Measurements from ENCODE around the gene METTL27. TPM values are rescaled to one million over a fixed set of nuclear protein-coding genes. Genes with fewer than 3 reads are reported as not detected.
"Not testable (repeated sequence)": the region's sequence is repeated elsewhere in the genome, so short reads cannot be mapped to it uniquely, and the experiment has no call there.

Gene METTL27
- total RNA-seq, 6 experiments from 2014 or later, result 3.9 to 7.2 (median 6.0) TPM

- DNase-seq, result no peak
- Mint-ChIP-seq H3K27ac (peak overlapping the region; percentile 97), H3K27me3 (ENCODE audit: insufficient read depth) (peaks cover 2% of the 10 kb centered on the region), H3K9me3 (0 out of 2 replicates have a peak, but pooled peaks cover 5% of the 10 kb centered on the region), H3K36me3 (ENCODE audit: low read depth) (0 out of 2 replicates have a peak, but pooled peaks cover 8% of the 10 kb centered on the region), H3K4me3 (no peak overlapping the region; the same call in 1 of the 2 replicates), H3K4me1 (ENCODE audit: low read depth) (peaks cover 62% of the 10 kb centered on the region)
- TF ChIP-seq, protein P1, sequence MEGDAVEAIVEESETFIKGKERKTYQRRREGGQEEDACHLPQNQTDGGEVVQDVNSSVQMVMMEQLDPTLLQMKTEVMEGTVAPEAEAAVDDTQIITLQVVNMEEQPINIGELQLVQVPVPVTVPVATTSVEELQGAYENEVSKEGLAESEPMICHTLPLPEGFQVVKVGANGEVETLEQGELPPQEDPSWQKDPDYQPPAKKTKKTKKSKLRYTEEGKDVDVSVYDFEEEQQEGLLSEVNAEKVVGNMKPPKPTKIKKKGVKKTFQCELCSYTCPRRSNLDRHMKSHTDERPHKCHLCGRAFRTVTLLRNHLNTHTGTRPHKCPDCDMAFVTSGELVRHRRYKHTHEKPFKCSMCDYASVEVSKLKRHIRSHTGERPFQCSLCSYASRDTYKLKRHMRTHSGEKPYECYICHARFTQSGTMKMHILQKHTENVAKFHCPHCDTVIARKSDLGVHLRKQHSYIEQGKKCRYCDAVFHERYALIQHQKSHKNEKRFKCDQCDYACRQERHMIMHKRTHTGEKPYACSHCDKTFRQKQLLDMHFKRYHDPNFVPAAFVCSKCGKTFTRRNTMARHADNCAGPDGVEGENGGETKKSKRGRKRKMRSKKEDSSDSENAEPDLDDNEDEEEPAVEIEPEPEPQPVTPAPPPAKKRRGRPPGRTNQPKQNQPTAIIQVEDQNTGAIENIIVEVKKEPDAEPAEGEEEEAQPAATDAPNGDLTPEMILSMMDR (IDR thresholded peaks at IDR 0.05), result peak; percentile 19; the same call in 1 of the 2 replicates
Measured at GRCh38 chr7:73852500-73852899, 10.2 kb upstream of the METTL27 start.

GRCh38 chr7:73851410-73852338, 9.4 kb upstream of the METTL27 start:
- Mint-ChIP-seq H3K27me3 (ENCODE audit: insufficient read depth) (peaks cover 2% of the 10 kb centered on the region), H3K36me3 (ENCODE audit: low read depth) (0 out of 2 replicates have a peak, but pooled peaks cover 8% of the 10 kb centered on the region), H3K4me1 (ENCODE audit: low read depth) (peaks cover 63% of the 10 kb centered on the region), H3K27ac (peak overlapping the region; percentile 97), H3K4me3 (peak overlapping the region; percentile 71), H3K9me3 (0 out of 2 replicates have a peak, but pooled peaks cover 5% of the 10 kb centered on the region)
- TF ChIP-seq, protein P1 (IDR thresholded peaks at IDR 0.05), result no peak
- DNase-seq, result peak; percentile 100

GRCh38 chr7:73850781-73851207, 8.5 kb upstream of the METTL27 start:
- Mint-ChIP-seq H3K27me3 (ENCODE audit: insufficient read depth) (peaks cover 6% of the 10 kb centered on the region), H3K4me3 (peak overlapping the region; percentile 71), H3K27ac (peak overlapping the region; percentile 97), H3K36me3 (ENCODE audit: low read depth) (0 out of 2 replicates have a peak, but pooled peaks cover 8% of the 10 kb centered on the region), H3K9me3 (0 out of 2 replicates have a peak, but pooled peaks cover 5% of the 10 kb centered on the region), H3K4me1 (ENCODE audit: low read depth) (peaks cover 67% of the 10 kb centered on the region)
- DNase-seq, result peak; percentile 98
- TF ChIP-seq, protein P1 (IDR thresholded peaks at IDR 0.05), result no peak

GRCh38 chr7:73847941-73848723, 5.8 kb upstream of the METTL27 start:
- Mint-ChIP-seq H3K27ac (peak overlapping the region; percentile 45), H3K9me3 (0 out of 2 replicates have a peak, but pooled peaks cover 5% of the 10 kb centered on the region), H3K4me3 (no peak overlapping the region), H3K27me3 (ENCODE audit: insufficient read depth) (peaks cover 3% of the 10 kb centered on the region), H3K4me1 (ENCODE audit: low read depth) (peaks cover 80% of the 10 kb centered on the region), H3K36me3 (ENCODE audit: low read depth) (0 out of 2 replicates have a peak, but pooled peaks cover 8% of the 10 kb centered on the region)
- TF ChIP-seq, protein P1 (IDR thresholded peaks at IDR 0.05), result no peak
- no peak for DNase-seq

GRCh38 chr7:73845701-73846195, 3.4 kb upstream of the METTL27 start:
- not testable (repeated sequence) for H3K4me3 Mint-ChIP-seq; H3K27me3 Mint-ChIP-seq (ENCODE audit: insufficient read depth); H3K36me3 Mint-ChIP-seq (ENCODE audit: low read depth); DNase-seq; H3K9me3 Mint-ChIP-seq
- peaks cover 62% of the 10 kb centered on the region for H3K4me1 Mint-ChIP-seq (ENCODE audit: low read depth)
- H3K27ac Mint-ChIP-seq, result peak overlapping the region; percentile 11; the same call in 1 of the 2 replicates

Measured in HFFc6 (cell line).